Occipital lobe (tissue), 2 donors: Measurements from ENCODE around the gene DAB2. TPM values are rescaled to one million over a fixed set of nuclear protein-coding genes. Genes with fewer than 3 reads are reported as not detected.

Experiments
- DNase-seq: peaks from one replicate; lab custom pipeline; 2025; lab: John Stamatoyannopoulos, UW
- total RNA-seq: library from RNA; depleted of rRNA; stranded (reverse); fragments of >200 nt; gene quantifications from one replicate; pipeline ENCODE4 v1.2.3, GENCODE V29; 2014

Gene DAB2
- total RNA-seq, 1 donor from 2014 or later: 23.4 TPM

GRCh38 chr5:39448506-39449128 lies 23.8 kb upstream of the DAB2 start:
- DNase-seq: no peak

GRCh38 chr5:39447968-39448367 lies 23.2 kb upstream of the DAB2 start:
- no peak for DNase-seq

- no peak for DNase-seq
These were observed 22.3 kb upstream of the DAB2 start for GRCh38 chr5:39447059-39447458.

- DNase-seq: no peak
These were observed 21.5 kb upstream of the DAB2 start for GRCh38 chr5:39446231-39446630.

DNA sequence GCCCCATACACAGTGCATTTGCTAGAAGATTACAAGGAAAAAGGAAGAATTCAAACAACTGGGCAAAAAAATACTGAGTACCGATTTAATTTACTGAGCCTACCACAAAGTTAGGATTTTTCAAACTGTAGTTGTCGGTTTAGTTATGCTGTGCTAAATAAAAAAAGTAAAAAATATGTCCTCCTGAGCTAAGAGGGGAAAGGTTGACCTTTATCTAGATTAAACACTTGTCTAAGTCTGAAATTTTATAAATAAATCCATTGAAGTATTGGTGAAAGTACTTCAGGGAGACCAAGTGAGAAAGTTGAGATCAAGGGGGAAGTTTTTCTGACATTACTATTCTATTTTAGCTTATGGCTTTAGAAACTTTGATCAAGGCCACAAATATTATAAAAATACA lies 19.1 kb upstream of the DAB2 start:
- DNase-seq: no peak

- DNase-seq: no peak
These were observed 18.2 kb upstream of the DAB2 start for GRCh38 chr5:39442991-39443390.

DNA sequence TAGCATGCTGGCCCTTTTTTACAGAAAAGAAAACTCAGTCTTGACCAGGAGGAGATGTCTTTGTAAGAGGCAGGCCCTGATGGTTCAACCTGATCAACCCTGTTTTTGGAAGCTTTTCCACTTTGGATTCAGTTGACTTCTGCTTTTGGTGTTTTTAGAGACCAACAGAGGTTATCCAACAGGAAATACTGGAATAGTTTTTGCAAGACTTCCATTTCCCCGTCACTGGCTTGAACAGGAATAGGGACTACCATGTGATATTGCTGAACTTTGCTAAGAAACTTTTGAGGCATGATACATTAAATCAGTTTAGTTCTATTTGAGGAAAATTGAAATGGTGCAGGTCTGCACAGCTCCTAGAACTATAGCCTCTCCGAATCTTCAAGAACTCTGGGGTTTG lies 17.1 kb upstream of the DAB2 start:
- no peak for DNase-seq

DNA sequence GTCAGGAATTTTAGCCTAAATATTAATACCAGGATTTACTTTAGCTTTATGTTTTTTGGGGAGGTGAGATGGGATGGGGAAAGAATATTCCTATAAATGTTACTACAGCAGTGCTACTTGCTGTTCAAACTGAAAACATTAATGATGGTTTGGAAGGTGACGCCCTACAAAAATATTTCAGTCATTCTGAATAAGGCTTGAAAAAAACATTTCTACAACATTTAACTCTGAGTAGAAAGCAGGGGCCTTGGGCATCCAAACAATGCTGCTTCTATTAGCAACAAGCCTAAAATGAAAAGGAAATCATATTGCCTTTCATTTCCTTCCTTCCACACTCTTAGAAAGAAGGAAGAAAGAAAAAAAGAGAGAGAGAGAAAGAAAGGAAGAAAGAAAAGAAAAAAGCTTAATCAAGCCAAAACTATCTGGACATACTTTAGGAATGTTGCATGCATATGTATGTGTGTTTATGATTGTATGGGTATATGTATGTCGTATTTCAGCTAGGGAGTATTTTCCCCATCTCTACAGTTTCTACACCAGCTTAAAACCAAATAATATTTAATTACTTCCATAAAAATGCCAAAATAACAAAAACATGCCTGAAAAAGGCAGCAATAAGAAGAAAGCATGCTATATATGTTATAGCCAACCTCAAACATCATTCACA lies 16.3 kb upstream of the DAB2 start:
- no peak for DNase-seq

GRCh38 chr5:39440192-39440957 lies 15.6 kb upstream of the DAB2 start:
- no peak for DNase-seq

DNA sequence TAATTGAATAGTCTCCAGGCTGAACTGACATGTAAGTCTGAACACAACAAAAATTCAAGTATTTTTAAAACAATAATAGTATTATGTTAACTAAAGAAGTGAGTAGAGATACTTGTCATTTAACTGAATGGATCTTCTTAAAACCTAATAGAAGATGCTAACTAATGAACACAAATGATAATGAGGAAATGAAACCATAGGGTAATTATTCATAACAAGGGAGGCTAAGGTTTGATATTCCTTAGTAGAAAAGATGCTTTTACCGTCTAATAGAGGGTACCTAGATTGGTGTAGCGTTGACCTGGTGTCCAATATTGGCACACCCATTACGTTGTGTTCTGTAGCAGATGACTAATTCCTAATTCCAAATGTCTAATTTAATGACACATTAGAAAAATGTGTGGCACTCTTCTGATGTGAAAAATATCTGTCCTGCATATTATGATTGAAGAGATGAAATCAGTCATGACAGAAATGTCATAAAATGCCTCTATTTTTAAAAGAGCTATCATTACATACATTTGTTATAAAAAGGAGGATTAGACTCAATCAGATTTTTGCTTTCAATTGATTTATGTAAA lies 14.9 kb upstream of the DAB2 start:
- no peak for DNase-seq

- DNase-seq: no peak
These were observed 12.7 kb upstream of the DAB2 start for GRCh38 chr5:39437467-39437866.

GRCh38 chr5:39433848-39434247 lies 9.1 kb upstream of the DAB2 start:
- DNase-seq: no peak

- no peak for DNase-seq
These were observed 8.1 kb upstream of the DAB2 start for GRCh38 chr5:39432696-39433530.

DNA sequence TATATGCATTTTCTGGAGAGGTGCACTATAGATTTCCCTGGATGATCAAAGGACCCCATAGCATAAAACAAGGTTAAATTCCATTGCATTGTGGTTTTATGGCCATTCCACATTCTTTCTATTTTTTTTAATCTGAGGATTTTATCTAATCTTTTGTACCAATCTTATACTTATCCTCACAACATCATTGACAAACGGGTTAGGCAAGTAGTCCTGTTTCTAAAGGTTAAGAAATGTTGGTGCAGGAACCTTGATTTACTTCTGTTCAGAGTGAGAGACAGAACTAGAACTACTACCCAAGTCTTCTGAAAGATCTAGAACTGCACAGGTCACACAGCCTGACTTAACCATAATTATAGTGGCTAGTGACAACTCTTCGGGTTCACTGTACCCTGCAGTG lies 5.7 kb upstream of the DAB2 start:
- DNase-seq: no peak

DNA sequence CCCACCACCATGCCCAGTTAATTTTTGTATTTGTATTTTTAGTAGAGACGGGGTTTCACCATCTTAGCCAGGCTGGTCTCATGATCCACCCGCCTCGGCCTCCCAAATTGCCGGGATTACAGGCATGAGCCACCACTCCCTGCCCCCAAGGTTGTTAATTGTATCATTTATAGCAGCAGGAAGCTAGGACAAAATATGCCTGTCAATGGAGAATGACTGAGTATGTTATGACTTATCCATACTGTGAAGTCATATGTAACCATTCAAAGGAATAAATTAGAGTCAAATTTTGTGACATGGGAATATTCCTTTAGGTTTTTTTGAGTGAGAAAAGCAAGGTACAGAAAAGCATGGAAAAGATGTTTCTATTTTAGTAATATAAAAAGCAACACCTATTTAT lies 3.9 kb upstream of the DAB2 start:
- DNase-seq: no peak

DNA sequence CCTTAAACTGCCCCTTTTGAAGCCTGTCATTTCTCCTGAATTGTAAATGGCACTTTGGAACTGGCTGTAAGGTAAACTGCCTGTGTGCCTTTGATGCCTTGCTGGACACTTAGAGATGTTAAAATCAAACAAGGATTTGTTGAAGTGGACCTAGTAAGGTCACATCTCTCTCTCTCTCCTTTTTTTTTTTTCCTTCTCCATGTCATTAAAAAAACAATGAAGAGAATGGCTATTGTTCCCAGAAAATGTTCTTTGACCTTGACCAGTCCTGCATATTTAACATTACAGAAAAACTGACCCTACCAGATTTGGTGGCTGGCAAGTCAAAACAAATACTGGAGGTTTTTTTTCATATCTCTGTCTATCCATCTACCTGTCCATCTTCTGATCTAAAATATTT lies 2.9 kb upstream of the DAB2 start:
- no peak for DNase-seq

DNA sequence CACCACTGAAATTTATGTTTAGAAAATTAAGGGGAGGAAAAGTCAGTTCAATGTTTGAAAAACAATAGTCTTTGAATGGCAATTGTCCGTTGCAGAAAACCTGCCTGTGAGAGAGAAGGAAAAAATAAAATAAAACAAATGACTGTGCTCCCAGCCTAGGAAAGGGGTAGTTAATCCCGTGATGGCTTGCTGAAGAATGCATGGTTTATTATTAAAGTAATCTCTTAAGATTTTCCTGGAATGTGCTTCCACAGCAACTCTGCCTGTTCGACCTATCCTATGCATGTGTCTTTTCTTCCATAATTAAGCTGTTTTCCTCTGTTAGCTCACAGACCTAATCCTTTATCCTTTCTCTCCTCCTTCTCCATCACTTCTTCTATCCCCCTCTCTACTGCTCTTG lies 2.4 kb upstream of the DAB2 start:
- no peak for DNase-seq

DNA sequence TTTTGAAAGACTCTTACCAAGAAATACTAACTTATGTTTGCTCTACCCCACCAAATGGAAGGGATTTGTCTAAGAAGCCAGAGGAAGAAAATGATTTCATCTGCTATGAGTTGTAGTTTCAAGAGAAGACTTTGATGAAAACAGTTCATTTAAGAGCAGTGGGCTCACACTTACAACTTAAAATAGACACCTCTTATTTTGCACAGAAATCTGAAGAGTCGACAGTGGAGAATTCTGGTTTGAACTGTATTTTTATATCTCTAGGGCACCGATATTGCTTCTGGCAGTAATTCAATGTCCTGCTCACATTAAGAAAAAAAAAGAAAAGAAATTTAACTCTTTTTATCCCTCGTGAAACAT lies 1.9 kb upstream of the DAB2 start:
- no peak for DNase-seq

DNA sequence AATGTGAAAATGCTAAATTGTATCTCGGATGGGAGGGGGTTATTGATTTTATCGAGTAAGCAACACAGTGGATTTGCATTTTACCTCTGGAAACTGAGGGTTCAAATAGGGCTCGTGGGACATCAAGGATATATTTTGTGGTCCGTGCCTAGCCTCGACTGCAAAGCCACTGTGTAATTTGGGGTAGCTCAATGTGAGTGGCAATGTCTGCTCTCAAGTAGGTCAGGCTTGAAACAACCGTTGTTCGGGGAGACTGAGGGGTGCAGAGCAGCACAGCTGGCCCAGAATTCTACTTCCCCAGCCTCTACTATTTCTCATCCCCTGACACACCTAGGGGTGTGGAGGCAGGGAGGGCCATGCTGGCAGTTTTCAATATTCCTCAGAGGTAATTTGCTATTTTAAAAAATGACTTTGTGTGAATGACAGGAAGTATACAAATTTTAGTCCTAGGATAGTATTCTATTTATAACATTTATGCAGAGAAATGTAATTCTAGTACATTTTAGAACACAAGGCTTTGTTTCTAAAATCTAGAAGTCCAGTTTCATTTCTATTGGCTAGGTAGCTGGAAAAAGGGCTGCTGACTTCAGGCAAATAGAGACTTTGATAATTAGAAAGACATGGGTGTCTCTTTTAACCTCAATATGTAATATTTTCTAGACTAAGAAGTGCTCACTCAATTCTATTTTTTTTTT lies 1.4 kb upstream of the DAB2 start:
- DNase-seq: no peak

GRCh38 chr5:39423331-39423751 lies 1.4 kb downstream of the DAB2 start:
- no peak for DNase-seq

GRCh38 chr5:39422728-39423285 lies 2.0 kb downstream of the DAB2 start:
- no peak for DNase-seq
